Neuronal stem cell (in vitro differentiated cells): ENCODE results near the gene FLVCR1.

Experiments used
- DNase-seq: peaks from one replicate; pipeline ENCODE4 v3.0.0-alpha.2; 2013; ENCODE audit warnings: low spot score
- H2AFZ ChIP-seq: one replicate; pipeline ENCODE4 v1.6.1; 2013; ENCODE audit warnings: mild to moderate bottlenecking, low read length, inconsistent platforms
- H2AK5ac ChIP-seq: 2 replicates; pipeline ENCODE4 v1.6.1; 2013; ENCODE audit warnings: low read depth, mild to moderate bottlenecking, inconsistent platforms, low read length, moderate library complexity, mixed read lengths
- H2BK120ac ChIP-seq: 2 replicates; pipeline ENCODE4 v1.6.1; 2013; ENCODE audit warnings: low read depth, mild to moderate bottlenecking, inconsistent platforms, low read length, moderate library complexity, mixed read lengths
- H2BK12ac ChIP-seq: one replicate; pipeline ENCODE4 v1.6.1; 2013; ENCODE audit warnings: low read length, inconsistent platforms
- H2BK15ac ChIP-seq: 2 replicates; pipeline ENCODE4 v1.6.1; 2013; ENCODE audit warnings: mild to moderate bottlenecking, low read length, inconsistent platforms, mixed read lengths
- H2BK5ac ChIP-seq: one replicate; pipeline ENCODE4 v1.6.1; 2013; ENCODE audit warnings: inconsistent platforms, mild to moderate bottlenecking, low read length, moderate library complexity
- H3K14ac ChIP-seq: one replicate; pipeline ENCODE4 v1.6.1; 2013; ENCODE audit warnings: low read length, inconsistent platforms
- H3K18ac ChIP-seq: 2 replicates; pipeline ENCODE4 v1.6.1; 2013; ENCODE audit warnings: low read length, inconsistent platforms
- H3K23ac ChIP-seq: 2 replicates; pipeline ENCODE4 v1.6.1; 2013; ENCODE audit warnings: low read depth, mild to moderate bottlenecking, mixed read lengths, low read length, inconsistent platforms; ENCODE audit not compliant: poor library complexity
- H3K27ac ChIP-seq: replicated peaks from 3 replicates; pipeline ENCODE4 v1.5.1; 2013; ENCODE audit warnings: low read length, inconsistent platforms
- H3K27me3 ChIP-seq, 3 experiments: 2 replicates each; pipeline ENCODE4 v1.6.1; 2013; ENCODE audit warnings: low read length in 3 of 3, mild to moderate bottlenecking in 2 of 3, inconsistent platforms in 1 of 3, low read depth in 1 of 3, mixed read lengths in 1 of 3, moderate library complexity in 1 of 3; ENCODE audit not compliant: control insufficient read depth in 3 of 3, insufficient read depth in 3 of 3
- H3K36me3 ChIP-seq, 2 donors: replicated peaks in 1 of 2; 2 replicates each; pipeline ENCODE4 v1.6.1; 2013; ENCODE audit warnings: low read length in 2 of 2; ENCODE audit not compliant: control insufficient read depth in 2 of 2, insufficient read depth in 2 of 2
- H3K4ac ChIP-seq: 2 replicates; pipeline ENCODE4 v1.6.1; 2013; ENCODE audit warnings: inconsistent platforms, mild to moderate bottlenecking, low read length, moderate library complexity
- H3K4me1 ChIP-seq, 2 donors: 1 replicate in 1 of 2; 2 replicates in 1 of 2; pipeline ENCODE4 v1.6.1; 2013; ENCODE audit warnings: low read length in 2 of 2, low read depth in 1 of 2; ENCODE audit not compliant: control insufficient read depth in 2 of 2, insufficient read depth in 1 of 2
- H3K4me2 ChIP-seq: one replicate; pipeline ENCODE4 v1.6.1; 2013; ENCODE audit warnings: mild to moderate bottlenecking, low read length, inconsistent platforms; ENCODE audit not compliant: insufficient read depth, poor library complexity, severe bottlenecking
- H3K4me3 ChIP-seq, 2 donors: 2 replicates each; pipeline ENCODE4 v1.5.1; 2013; ENCODE audit warnings: low read length in 2 of 2, mild to moderate bottlenecking in 2 of 2, inconsistent platforms in 1 of 2, moderate library complexity in 1 of 2
- H3K79me1 ChIP-seq: one replicate; pipeline ENCODE4 v1.6.1; 2013; ENCODE audit warnings: low read depth, mild to moderate bottlenecking, inconsistent platforms, low read length, moderate library complexity
- H3K9ac ChIP-seq: one replicate; pipeline ENCODE4 v1.6.1; 2013; ENCODE audit warnings: mild to moderate bottlenecking, low read depth, low read length, inconsistent platforms; ENCODE audit not compliant: poor library complexity
- H3K9me3 ChIP-seq, 2 donors: replicated peaks in 1 of 2; 2 replicates each; pipeline versions ENCODE3 to v1.6.1; 2013; ENCODE audit warnings: low read length in 2 of 2, mild to moderate bottlenecking in 2 of 2, inconsistent platforms in 1 of 2, low read depth in 1 of 2, mixed read lengths in 1 of 2, moderate library complexity in 1 of 2; ENCODE audit not compliant: control insufficient read depth in 2 of 2, insufficient read depth in 1 of 2
- H4K8ac ChIP-seq: one replicate; pipeline ENCODE4 v1.6.1; 2013; ENCODE audit warnings: low read depth, mild to moderate bottlenecking, inconsistent platforms, low read length, moderate library complexity
- H4K91ac ChIP-seq: one replicate; pipeline ENCODE4 v1.6.1; 2013; ENCODE audit warnings: low read length, low read depth, mild to moderate bottlenecking, inconsistent platforms; ENCODE audit not compliant: poor library complexity
- WGBS, 2 donors: extraction: QIAGEN DNeasy Blood & Tissue Kit; methylation state at CpG; one replicate each; pipeline ENCODE4 v1.1.7; 2013; ENCODE audit warnings: missing lambda C conversion rate in 2 of 2, mixed read lengths in 1 of 2; ENCODE audit not compliant: insufficient read length in 2 of 2, insufficient replicate concordance in 1 of 2; ENCODE audit errors: extremely low coverage in 2 of 2; 5-methylcytosine and 5-hydroxymethylcytosine counted together

Gene FLVCR1

DNA sequence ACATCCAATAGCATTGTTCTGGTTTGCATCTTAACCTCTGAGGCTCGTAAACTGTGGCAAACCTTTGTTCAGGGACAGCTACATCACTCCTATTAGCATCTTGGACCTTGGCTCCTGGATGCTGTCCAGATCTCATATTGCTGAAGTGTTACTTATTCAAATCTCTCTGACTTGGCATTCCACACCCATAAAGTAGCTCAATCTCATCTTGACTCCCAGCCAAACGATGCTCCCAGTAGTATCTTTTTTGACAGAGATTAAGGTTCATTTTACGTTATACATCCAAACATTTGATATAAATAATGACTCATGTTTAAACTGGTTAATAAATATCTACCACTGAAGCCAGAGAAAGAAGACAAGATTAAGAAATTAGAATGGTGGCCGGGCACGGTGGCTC is 4.4 kb upstream of the FLVCR1 start:
- Histone ChIP-seq H3K4ac (no peak overlapping the region), H2BK5ac (no peak overlapping the region), H3K18ac (no peak overlapping the region), H3K14ac (no peak overlapping the region), H4K91ac (no peak overlapping the region), H3K4me2 (no peak overlapping the region), H3K36me3 (peaks cover 3 to 4% of the 10 kb centered on the region in 2 donors), H2AK5ac (no peak overlapping the region), H3K27ac (no peak overlapping the region), H3K4me1 (peaks cover 1 to 5% of the 10 kb centered on the region in 2 donors), H3K4me3 (no peak overlapping the region), H3K9me3 (no peaks in the 10 kb centered on the region), H3K23ac (no peak overlapping the region), H2AFZ (no peak overlapping the region), H3K79me1 (peaks cover 3% of the 10 kb centered on the region), H2BK15ac (no peak overlapping the region), H3K9ac (no peak overlapping the region), H4K8ac (no peak overlapping the region), H3K27me3 (peaks cover 0 to 1% (median 0%) of the 10 kb centered on the region in 3 experiments), H2BK120ac (no peak overlapping the region), H2BK12ac (no peak overlapping the region)
- DNase-seq = no peak
- WGBS, 2 donors = no CpG with 5 or more reads among the region's 5 CpGs

DNA sequence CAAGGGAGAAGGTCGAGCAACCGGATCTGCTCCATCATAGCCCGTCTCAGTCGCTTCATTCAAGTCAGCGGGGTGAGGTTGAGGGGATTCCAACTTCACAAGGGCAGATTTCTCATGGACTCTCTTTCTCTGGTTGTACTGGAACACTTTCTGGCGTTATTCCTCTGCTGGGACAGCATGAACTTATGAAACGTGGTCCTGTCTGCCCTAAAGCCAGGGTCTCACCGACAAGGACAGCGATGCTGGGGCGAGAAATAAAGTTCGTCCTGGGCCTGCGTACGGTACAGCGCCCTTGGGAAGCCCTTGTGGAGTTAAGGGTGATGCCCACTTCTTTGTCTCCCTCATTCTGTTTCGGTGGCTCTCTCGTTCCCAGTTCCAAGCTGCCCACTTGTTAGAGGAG is 1.3 kb upstream of the FLVCR1 start:
- Histone ChIP-seq H3K4me1 (peaks cover 8 to 9% of the 10 kb centered on the region in 2 donors), H3K9me3 (no peaks in the 10 kb centered on the region), H2BK120ac (no peak overlapping the region), H2AFZ (no peak overlapping the region), H4K91ac (no peak overlapping the region), H3K36me3 (peaks cover 3 to 11% of the 10 kb centered on the region in 2 donors), H3K14ac (no peak overlapping the region), H3K4ac (no peak overlapping the region), H2BK5ac (no peak overlapping the region), H2AK5ac (no peak overlapping the region), H3K4me3 (peak overlapping the region in 1 of 2 donors; percentile 72), H2BK12ac (no peak overlapping the region), H3K18ac (peak overlapping the region; percentile 2), H3K27me3 (peaks cover 0 to 1% (median 0%) of the 10 kb centered on the region in 3 experiments), H3K27ac (no peak overlapping the region), H3K9ac (no peak overlapping the region), H3K23ac (no peak overlapping the region), H3K79me1 (peaks cover 7% of the 10 kb centered on the region), H3K4me2 (no peak overlapping the region), H4K8ac (no peak overlapping the region), H2BK15ac (no peak overlapping the region)
- no CpG with 5 or more reads among the region's 16 CpGs for WGBS, 2 donors
- DNase-seq = no peak

DNA sequence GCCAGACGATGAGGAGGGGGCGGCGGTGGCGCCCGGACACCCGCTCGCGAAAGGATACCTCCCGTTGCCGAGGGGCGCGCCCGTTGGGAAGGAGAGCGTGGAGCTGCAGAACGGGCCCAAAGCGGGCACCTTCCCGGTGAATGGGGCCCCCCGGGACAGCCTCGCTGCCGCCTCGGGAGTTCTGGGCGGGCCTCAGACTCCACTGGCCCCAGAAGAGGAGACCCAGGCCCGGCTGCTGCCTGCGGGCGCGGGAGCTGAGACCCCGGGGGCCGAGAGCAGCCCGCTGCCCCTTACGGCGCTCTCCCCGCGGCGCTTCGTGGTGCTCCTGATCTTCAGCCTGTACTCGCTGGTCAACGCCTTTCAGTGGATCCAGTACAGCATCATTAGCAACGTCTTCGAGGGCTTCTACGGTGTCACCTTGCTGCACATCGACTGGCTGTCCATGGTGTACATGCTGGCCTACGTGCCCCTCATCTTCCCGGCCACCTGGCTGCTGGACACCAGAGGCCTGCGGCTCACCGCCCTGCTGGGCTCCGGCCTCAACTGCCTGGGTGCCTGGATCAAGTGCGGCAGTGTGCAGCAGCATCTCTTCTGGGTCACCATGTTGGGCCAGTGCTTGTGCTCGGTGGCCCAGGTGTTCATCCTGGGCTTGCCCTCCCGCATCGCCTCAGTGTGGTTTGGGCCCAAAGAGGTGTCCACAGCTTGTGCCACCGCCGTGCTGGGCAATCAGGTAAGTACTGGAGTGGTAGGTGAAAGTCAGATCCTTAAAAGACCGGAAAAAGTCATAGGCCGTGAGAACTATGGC is 588 bp downstream of the FLVCR1 start:
- peaks cover 8 to 9% of the 10 kb centered on the region in 2 donors for H3K4me1 ChIP-seq
- no peaks in the 10 kb centered on the region for H3K27me3 ChIP-seq
- peak overlapping the region; percentile 96 for H2BK5ac ChIP-seq
- peak overlapping the region; percentile 85 for H3K27ac ChIP-seq
- H3K9ac ChIP-seq = peak overlapping the region; percentile 87
- peak overlapping the region; percentile 23 for H2AK5ac ChIP-seq
- H3K79me1 ChIP-seq = peaks cover 9% of the 10 kb centered on the region
- H4K91ac ChIP-seq = no peak overlapping the region
- H3K36me3 ChIP-seq = peaks cover 2 to 26% of the 10 kb centered on the region in 2 donors
- peak overlapping the region; percentile 42 for H2BK12ac ChIP-seq
- H3K23ac ChIP-seq = peak overlapping the region; percentile 100
- WGBS, 2 donors = no CpG with 5 or more reads among the region's 54 CpGs
- peak overlapping the region; percentile 2 for H3K4ac ChIP-seq
- peak overlapping the region; percentile 89 for H3K18ac ChIP-seq
- H3K14ac ChIP-seq = peak overlapping the region; percentile 98
- peak overlapping the region; percentile 17 for H2BK15ac ChIP-seq
- H3K4me3 ChIP-seq = peak overlapping the region; percentile 72 to 87
- peak overlapping the region; percentile 88 for H2AFZ ChIP-seq
- no peak overlapping the region for H4K8ac ChIP-seq
- DNase-seq = no peak
- H3K4me2 ChIP-seq = peak overlapping the region; percentile 82
- peaks cover 0 to 5% of the 10 kb centered on the region in 2 donors for H3K9me3 ChIP-seq
- no peak overlapping the region for H2BK120ac ChIP-seq

DNA sequence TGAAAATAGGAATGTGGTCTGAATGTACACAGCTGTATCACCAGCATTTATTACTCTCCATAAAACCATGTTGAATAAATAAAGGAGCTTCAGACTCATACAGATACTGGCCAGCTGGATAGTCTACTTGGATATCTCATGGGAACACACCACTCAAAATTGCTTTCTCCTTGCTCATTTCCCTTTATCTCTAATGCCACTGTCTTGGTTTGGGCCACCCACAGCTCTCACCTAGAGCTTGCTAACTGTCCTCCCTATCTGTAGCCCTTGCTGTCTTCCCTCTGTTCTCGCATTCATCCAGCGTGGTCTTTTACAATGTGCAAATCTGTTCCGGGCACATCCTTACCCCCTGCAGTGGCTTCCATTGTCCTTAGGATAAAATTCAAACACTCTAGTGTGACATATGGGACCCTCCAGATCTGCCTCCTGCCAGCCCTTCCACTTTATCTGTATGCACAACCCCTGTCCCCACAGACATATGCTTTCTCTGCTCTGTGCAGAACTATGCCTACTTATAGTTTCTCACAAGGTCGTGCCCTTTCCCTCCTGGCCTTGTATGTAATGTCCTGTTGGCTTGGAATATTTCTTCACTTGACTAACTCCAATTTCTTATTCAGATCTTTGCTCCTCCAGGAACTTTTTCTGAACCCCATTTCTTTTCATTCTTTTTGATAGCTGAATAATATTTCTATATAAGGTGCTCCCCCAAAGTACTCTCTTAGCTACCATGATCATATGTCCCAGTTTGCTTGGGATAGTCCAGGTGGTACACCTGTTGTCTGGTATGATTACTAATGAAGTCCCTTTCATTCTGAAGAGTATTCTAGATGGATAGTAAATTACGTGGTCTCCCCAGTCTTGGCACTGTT is 2.9 kb downstream of the FLVCR1 start:
- Histone ChIP-seq H2AK5ac (no peak overlapping the region), H3K36me3 (peaks cover 6 to 46% of the 10 kb centered on the region in 2 donors), H2BK120ac (no peak overlapping the region), H3K4me3 (peak overlapping the region in 1 of 2 donors; percentile 72), H3K4ac (no peak overlapping the region), H3K14ac (no peak overlapping the region), H3K23ac (no peak overlapping the region), H2BK15ac (no peak overlapping the region), H2AFZ (no peak overlapping the region), H3K9me3 (peaks cover 0 to 5% of the 10 kb centered on the region in 2 donors), H2BK12ac (no peak overlapping the region), H4K91ac (no peak overlapping the region), H3K9ac (no peak overlapping the region), H4K8ac (no peak overlapping the region), H3K27me3 (no peaks in the 10 kb centered on the region), H3K4me2 (no peak overlapping the region), H3K4me1 (peaks cover 8 to 9% of the 10 kb centered on the region in 2 donors), H2BK5ac (no peak overlapping the region), H3K27ac (no peak overlapping the region), H3K79me1 (peaks cover 9% of the 10 kb centered on the region), H3K18ac (no peak overlapping the region)
- DNase-seq = no peak
- no CpG with 5 or more reads among the region's 5 CpGs for WGBS, 2 donors
